ENCODE results near the gene ORC3.

The ORC3 gene

DNA sequence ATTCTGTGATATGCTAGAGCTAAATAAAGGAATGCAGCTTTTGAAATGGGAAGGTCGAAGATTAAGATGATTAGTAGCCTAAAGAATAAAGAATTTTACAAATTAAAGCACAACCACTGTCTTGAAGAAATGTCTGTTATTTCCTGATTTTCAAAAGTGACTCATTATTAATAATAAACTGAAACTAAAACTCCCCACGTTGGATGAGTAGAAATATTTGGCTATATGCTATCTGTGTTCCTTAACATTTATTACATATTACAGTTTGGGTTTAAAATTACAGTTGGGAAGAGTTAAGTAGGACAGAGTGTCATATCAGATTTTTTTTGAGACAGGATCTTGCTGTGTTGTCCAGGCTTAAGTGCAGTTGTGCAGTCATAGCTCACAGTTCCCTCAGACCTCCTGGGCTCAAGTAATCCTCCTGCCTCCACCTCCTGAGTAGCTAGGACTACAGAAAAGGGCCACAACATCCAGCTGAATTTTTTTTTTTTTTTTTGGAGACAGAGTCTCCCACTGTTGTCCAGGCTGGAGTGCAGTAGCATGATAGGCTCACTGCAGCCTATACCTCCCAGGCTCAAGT is 65.0 kb downstream of the ORC3 start:
- TF ChIP-seq, protein P1, sequence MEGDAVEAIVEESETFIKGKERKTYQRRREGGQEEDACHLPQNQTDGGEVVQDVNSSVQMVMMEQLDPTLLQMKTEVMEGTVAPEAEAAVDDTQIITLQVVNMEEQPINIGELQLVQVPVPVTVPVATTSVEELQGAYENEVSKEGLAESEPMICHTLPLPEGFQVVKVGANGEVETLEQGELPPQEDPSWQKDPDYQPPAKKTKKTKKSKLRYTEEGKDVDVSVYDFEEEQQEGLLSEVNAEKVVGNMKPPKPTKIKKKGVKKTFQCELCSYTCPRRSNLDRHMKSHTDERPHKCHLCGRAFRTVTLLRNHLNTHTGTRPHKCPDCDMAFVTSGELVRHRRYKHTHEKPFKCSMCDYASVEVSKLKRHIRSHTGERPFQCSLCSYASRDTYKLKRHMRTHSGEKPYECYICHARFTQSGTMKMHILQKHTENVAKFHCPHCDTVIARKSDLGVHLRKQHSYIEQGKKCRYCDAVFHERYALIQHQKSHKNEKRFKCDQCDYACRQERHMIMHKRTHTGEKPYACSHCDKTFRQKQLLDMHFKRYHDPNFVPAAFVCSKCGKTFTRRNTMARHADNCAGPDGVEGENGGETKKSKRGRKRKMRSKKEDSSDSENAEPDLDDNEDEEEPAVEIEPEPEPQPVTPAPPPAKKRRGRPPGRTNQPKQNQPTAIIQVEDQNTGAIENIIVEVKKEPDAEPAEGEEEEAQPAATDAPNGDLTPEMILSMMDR (IDR thresholded peaks at IDR 0.05; ENCODE audit: control insufficient read depth, extremely low read depth, insufficient read depth): no peak
- no peak for DNase-seq (ENCODE audit: low read depth)
- H3K4me3 ChIP-seq (ENCODE audit: low read depth, low read length): no peak overlapping the region

DNA sequence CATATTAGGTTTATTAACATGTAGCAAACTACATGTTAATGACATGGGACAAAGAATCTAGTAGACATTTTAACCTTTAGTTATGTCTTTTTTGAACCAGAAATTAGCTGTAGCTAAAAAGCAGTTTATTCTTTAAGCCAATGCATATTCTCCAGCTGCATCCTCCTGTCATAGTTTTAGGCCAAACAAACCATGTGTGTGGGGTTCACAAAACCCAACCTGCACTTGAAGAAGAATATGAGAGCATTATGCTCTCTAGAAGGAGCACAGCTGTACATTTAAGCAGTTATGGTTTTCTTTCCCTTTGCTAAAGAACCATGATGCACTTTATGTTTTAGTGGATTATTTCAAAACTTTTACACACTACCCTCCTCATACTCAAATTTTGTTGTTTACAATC is 65.9 kb downstream of the ORC3 start:
- DNase-seq (ENCODE audit: low read depth): no peak
- TF ChIP-seq, protein P1 (IDR thresholded peaks at IDR 0.05; ENCODE audit: control insufficient read depth, extremely low read depth, insufficient read depth): no peak

DNA sequence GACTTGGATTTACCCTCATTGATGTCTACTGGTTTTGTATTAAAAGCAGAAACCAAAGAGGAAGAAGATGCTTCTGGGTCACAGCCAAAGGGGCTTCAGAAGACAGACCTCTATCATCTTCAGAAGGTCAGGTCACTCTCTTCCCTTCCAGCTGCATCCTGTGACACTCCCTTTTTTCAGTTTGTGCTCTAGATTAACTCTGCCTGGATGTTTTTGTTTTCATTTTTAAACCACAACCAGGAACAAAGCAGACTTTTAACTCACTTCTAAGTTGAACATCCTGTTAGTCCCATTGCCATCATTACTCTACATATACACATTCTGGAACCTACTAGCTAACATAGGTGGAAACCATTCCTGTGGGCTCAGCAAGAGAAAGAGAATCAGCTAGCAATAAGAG is 66.9 kb downstream of the ORC3 start:
- no peak overlapping the region for H3K4me3 ChIP-seq (ENCODE audit: low read depth, low read length)
- no peak for DNase-seq (ENCODE audit: low read depth)
- TF ChIP-seq, protein P1 (IDR thresholded peaks at IDR 0.05; ENCODE audit: control insufficient read depth, extremely low read depth, insufficient read depth): no peak

More for the DNA sequence above, 65.9 kb downstream of the ORC3 start:
- no peak overlapping the region for H3K4me3 ChIP-seq (ENCODE audit: low read depth, low read length)

DNA sequence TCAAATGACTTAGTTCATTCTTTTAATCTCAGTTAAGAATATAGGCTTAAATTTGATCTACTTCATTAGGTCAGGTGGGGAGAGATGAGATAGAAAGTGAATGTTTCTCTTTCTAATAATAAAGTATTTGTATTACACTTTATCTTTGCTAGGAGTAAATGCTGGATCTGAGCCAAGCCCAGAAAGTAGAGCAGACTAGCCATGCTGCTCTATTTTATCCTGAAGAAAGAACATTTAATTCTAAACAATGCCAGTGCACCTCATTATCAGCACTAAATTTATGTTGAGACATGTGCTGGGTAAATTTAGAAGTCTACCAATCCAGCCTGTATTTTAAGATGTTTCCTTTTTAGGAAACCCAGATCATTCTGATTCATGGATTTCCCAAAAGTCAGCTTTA is 68.6 kb downstream of the ORC3 start:
- H3K4me3 ChIP-seq (ENCODE audit: low read depth, low read length): no peak overlapping the region
- no peak for DNase-seq (ENCODE audit: low read depth)
- TF ChIP-seq, protein P1 (IDR thresholded peaks at IDR 0.05; ENCODE audit: control insufficient read depth, extremely low read depth, insufficient read depth): no peak

DNA sequence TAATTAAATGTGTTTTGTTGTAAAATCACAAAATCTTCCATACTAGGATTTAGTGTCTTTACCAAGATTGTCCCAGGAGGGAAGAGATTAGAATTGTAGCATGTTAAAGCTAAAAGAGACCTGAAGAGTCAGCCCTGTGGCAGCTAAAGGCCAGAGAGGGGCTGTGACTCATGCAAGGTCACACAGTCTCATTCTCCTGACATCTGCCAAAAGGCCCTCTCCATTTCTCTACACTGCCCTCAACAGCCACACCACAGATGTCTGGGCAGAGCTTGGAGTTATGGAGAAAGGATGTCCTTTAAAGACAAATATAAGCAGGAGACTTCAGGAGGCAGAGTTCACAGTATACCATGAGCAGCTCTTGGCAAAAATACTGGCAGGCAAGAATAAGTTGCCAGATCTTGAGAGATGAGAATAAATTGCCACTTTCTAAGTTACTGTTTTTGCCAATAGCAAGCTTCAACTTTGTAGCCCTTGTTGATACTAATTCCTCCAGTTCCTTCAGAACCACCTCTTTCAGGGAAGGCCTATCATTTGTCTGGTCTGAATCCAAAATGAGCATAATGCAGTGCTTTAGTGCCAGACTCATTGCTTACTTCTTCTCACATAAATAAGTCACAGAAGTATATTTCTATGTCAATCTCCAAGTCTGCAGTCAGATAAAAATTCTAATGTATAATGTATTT is 70.4 kb downstream of the ORC3 start:
- TF ChIP-seq, protein P1 (IDR thresholded peaks at IDR 0.05; ENCODE audit: control insufficient read depth, extremely low read depth, insufficient read depth): no peak
- no peak overlapping the region for H3K4me3 ChIP-seq (ENCODE audit: low read depth, low read length)
- DNase-seq (ENCODE audit: low read depth): no peak

DNA sequence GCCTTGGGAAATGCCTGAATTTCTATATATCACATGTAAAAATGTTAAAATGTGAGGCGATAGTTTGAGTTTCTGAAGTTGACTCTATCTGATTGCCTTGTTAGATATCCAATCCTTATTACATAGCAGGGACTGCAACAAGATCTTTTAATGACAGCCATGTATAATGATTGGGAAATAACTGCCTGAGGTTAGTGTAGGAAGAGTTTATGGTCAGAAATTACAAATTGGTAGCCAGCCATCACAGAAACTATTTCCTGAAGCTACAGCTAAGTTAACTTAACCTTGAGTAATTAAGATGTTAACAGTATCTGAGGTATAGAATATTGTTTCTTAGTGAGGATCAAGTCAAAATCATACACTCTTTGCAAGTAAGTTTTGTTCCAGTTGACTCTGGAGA is 71.1 kb downstream of the ORC3 start:
- no peak overlapping the region for H3K4me3 ChIP-seq (ENCODE audit: low read depth, low read length)
- no peak for DNase-seq (ENCODE audit: low read depth)
- TF ChIP-seq, protein P1 (IDR thresholded peaks at IDR 0.05; ENCODE audit: control insufficient read depth, extremely low read depth, insufficient read depth): no peak

DNA sequence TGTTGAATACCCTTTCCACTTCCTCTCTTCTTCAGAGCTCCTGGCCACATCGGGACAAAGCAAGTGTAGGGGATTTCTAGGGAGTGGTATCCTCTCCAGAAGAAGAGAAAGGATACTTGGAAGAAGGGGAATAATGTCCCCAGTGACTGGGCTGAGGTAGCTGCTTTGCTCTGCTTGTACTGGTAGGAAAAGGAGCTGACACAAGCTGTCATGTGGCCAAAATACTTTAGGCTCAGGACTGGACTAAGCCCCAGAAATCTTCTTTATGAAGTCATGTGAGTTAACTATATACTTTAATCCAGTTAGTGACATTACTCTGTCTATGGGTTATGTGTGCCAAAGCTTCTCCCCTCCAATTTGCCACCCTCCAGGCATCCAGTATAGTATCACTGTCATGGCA is 71.6 kb downstream of the ORC3 start:
- H3K4me3 ChIP-seq (ENCODE audit: low read depth, low read length): no peak overlapping the region
- DNase-seq (ENCODE audit: low read depth): no peak
- TF ChIP-seq, protein P1 (IDR thresholded peaks at IDR 0.05; ENCODE audit: control insufficient read depth, extremely low read depth, insufficient read depth): no peak

All from LNCaP clone FGC (cell line).